Stimulated activated CD8-positive, alpha-beta memory T cell treated with anti-CD3 and anti-CD28 coated beads, Interleukin-2, amount 100 ng/mL, for 1 hour (primary cell): Measurements from ENCODE around the gene DSTN.

ENCODE experiments used
- DNase-seq, 2 donors: peaks; one replicate each; pipeline ENCODE4 v3.0.0-alpha.2; 2020; ENCODE audit warnings: low read depth in 2 of 2

Gene DSTN

DNA sequence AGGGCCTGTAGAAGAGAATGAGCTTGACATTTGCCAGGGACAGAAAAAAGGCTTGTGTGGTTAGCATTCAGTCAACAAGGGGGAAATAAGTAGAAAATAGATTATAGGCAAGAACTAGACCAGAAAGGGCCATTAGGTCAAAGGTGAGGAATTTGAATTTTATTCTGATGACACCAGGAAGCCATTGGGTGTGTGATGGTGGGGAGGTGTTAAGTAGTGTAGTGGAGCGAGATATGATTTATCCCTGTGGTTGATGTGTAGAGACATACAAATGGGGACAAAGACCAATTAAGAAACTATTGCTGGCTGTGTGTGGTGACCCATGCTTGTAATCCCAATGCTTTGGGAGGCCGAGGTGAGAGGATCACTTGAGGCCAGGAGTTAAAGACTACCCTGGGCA, 11.0 kb downstream of the DSTN start:
- DNase-seq = no peak

- DNase-seq = no peak
These were observed 13.3 kb downstream of the DSTN start for GRCh38 chr20:17583126-17583525.

DNA sequence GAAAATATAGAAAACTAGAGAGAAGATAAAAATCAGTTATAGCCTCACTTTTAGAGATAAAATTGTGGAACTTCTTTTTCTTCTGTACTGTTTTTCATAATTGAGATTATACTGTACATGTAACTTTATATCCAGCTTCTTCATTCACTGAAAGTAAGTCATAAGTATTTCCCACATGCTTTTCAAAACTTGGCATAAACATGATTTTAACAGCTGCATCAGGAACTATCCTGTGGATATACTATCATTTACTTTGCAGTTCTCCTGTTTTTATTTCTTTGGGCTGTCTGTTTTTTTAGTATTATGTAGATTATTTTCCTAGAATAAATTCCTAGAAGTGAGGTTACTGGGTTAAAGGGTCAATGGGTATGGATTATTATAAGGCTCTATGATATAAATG, 14.8 kb downstream of the DSTN start:
- no peak for DNase-seq

DNA sequence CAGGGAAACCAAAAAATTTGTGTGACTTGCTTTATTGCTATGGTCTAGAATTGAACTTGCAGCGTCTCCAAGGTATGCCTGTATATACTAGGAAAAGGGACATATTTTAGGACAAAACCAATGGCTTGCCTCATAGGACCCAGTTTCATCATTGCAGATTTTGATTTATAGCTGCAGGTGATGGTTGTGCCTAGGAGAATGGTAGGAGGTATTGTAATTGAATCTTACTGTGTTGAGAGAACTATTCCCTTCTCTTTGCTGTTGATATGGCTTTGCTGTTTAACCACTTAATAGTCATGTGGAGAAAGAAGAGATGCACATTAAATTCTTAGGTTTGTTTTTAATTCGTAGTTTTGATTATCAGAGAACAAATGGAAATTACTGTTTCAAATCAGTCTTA, 16.4 kb downstream of the DSTN start:
- DNase-seq = no peak

GRCh38 chr20:17587148-17587547, 17.3 kb downstream of the DSTN start:
- no peak for DNase-seq

DNA sequence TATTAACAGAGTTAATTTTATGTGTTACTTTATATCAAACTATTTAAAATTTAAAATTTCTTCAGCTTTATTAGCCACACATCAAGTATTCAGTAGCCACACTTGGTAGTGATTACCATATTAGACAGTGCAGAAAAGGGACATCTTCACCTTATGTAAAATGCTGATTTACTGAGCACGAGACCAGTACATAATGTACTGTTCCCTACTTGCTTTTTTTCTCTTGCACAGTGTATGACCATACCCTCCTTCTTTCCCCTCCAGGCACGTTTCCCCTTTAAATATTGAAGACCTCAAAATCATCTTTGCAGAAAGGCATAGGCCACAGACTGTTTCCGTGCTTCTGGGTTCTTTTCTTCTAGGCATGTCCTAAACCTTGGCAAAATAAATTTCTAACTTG, 17.9 kb downstream of the DSTN start:
- DNase-seq = no peak

DNA sequence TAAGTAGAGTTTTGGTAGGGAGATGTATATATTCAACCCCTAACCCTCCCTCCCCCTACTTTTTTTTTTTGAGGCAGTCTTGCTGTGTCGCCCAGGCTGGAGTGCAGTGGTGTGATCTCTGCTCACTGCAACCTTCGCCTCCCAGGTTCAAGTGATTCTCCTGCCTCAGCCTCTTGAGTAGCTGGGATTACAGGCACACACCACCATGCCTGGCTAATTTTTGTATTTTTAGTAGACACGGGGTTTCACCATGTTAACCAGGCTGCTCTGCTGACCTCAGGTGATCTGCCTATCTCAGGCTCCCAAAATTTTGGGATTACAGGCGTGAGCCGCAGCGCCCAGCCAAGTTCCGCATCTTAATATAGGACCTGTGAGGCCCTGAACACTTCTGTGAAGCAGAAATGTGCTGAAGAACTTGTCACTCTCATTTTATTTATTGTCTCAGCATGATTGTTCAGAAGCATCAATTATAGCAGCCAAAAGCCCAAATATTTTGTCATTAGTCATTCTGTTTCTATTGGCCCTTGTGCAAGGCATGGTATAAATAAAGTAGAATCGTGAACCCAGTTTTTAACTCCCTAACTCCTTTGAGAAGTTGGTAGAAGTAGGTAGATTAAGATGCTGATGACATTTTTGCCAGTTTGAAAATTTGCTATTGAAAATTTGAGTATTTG, 19.4 kb downstream of the DSTN start:
- DNase-seq = no peak

DNA sequence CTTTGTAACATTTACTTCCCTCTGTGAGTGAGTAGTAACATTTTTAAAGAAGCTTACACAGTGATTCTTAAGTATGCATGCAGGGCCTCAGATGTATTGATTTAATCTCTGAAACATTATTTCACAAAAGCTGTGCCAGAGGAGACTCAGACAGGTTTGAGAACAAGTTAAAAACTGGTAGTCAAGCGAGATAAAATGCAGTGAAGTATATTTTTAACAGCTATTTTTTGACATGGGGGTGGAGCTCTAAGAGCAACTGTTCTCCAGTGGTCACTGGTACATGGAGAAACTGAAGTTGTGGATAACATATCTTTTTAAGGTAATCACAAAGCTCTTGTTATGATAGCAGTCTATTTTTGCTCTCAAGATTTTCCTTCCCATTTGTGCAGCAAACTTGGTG, 20.4 kb downstream of the DSTN start:
- no peak for DNase-seq

GRCh38 chr20:17593902-17594301, 24.0 kb downstream of the DSTN start:
- DNase-seq = no peak

GRCh38 chr20:17594443-17594842, 24.6 kb downstream of the DSTN start:
- DNase-seq = no peak

DNA sequence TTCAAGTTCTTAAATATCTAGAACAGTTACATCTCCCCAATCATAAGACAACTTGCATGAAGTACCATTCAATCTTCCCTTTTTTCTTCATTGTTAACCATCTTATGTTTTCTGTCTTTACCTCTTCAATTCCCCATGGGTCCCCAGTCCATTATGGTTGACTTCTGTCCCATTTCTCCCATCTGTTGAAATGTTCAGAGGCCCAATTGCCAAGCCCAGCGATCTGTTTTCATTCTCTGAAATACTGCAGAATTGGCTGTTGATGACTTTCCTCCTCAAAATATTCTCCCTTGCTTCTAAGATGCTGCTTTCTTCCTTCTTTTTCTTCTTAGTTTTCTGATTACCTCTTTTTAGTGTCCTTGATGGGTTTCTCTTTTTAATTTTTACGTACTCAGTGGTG, 26.0 kb downstream of the DSTN start:
- DNase-seq = no peak

DNA sequence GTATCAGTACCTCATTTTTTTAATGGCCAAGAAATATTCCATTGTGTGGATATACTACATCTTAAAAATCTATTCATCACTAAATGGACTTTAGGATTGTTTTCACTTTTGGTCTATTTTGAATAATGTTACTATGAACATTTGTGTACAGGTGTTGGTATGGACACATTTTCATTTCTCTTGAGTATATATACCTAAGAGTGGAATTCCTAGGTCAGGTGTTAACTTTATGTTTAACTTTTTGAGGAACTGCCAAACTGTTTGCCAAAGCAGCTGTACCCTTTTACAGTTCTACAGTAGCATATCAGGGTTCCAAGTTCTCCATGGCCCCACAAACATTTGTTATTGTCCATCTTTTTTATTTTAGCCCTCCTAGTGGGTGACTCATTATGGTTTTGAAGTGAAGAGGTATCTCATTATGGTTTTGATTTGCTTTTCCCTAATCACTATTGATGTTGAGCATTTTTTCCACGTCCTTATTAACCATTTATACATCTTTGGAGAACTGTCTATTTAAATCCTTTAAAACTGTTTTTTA, 28.2 kb downstream of the DSTN start:
- no peak for DNase-seq

DNA sequence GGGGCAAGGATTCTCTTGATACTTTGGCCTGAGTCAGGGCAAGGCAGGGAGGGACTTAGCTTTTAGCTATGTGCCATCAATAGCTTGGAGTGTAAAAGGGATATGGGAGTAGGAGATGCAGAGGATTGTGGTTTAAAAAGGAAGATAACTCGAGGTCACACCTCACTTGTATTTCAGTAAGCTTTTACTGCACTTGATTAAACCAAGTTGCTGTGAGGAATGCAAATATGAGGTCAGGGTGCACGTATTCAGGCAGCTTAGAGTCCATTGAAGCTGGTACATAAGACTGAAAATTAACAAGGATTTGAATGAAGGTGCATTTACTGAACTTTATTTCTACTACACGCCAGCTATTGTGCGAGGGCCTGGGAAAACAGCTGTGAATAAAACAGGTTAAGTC, 32.1 kb downstream of the DSTN start:
- DNase-seq = no peak

DNA sequence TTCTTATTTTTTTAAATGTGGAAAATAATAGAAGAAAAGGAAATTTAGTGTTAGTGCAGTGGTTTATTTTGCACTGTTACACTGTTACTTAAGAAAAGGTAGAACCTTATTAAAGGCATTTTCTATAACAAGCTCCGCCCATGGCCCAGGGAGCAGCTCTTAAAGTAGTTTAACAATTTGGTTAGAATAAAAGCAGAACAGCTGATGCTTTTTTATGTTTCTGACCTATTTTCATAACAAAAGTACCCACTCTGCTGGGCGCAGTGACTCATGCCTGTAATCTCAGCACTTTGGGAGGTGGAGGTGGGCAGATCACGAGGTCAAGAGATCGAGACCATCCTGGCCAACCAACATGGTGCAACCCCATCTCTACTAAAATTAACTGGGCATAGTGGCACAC, 32.6 kb downstream of the DSTN start:
- no peak for DNase-seq

DNA sequence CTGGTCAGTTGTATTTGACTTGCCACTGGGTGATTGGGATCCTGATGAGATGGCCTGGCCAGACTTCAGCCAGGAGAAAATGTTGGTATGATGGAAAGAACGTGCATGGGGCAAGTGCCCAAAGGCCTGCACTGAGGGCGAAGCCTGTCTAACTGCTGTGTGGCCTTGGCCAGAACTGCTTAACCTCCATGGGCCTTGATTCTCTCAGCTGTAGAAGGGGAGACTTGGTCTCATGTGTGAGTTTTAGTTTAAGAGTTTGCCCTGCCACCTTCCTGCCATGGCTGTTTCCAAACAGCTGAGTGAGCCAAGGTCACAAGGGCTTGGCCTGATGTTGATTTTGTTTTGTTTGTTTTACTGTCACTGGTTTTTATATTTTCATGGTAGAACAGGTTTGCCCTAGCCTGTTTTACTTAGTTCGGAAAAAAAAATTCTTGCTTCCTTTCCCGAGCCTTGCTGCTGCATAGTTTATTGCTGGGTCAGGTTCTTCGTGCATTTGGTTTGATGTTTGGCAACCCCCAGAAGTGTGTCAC, 35.3 kb downstream of the DSTN start:
- DNase-seq = no peak

DNA sequence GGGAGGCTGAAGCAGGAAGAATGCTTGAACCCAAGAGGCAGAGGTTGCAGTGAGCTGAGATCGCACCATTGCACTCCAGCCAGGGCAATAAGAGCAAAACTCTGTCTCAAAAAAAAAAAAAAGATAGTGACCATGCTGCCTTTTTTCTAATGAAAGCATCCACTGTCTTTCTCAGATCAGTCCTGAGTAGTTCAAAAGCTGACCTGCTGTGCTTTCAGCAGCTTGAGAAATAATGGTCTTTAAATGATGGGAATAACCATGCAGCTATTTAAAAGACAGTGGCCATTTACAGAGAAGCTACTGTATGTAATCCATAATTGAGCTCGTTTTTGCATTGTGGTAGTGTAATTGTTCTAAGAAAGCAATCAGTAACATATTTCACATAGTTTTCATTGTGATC, 36.1 kb downstream of the DSTN start:
- DNase-seq = no peak

GRCh38 chr20:17608701-17609497, 39.0 kb downstream of the DSTN start:
- DNase-seq = no peak

- no peak for DNase-seq
These were observed 40.0 kb downstream of the DSTN start for GRCh38 chr20:17609811-17610377.

GRCh38 chr20:17610566-17611289, 40.9 kb downstream of the DSTN start:
- DNase-seq = peak in 1 of 2 donors; percentile 33

DNA sequence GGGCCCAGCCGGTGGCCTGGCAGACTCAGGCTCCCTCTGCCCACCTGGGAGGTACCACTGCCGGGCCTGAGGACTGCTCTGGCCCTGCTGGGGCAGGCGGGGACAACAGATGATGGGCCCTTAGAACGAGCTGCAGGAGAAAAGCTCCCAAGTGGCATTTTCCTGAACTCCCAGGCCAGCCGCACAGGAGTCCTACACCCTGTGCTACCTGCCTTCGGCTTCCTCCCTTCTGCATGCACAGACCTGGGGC, 41.3 kb downstream of the DSTN start:
- DNase-seq = no peak

DNA sequence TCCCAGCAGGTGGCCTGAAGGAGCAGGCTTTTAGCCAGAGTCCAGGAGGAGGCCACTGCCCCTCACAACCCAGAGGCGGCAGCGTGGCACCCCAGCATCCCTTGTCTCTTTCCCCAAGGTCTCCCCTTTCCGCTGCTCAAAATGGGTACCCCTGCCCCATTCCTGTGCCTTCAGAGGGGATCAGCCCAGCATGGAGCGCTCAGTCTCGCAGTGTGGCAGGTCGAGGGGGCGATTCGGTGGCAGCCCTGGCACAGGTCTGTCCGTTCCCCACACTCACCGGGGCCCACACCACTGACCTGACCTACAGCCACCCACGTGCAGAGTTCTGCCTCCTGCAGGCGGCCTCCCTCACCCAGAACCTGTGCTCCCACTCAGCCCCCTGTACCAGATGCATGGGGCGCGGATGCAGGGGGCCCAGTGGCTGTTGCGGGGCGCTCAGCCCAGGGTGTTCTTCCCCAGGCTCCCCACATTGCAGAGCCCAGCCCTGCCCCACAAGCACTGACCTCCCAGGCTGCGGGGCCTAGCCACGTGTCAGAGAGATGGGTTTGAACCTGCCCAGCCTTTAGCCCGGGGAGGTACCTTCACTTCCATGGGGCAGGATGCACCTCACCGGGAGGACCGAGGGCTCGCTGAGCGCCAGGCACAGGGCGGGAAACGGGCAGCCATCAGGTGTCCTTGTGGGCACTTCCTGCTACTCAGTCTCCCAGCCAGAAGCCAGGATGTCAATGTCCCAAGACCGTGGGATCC, 41.8 kb downstream of the DSTN start:
- no peak for DNase-seq
